Colon (tissue), 2 donors: ENCODE data around the gene CCDC179.

Source experiments
- FAIRE-seq: peaks from 2 replicates; lab custom pipeline; 2012; peaks lifted over from hg19 to GRCh38; lab: Jason Lieb, UNC
- donor health status: control.
- donor health status: control.

The CCDC179 gene

GRCh38 chr11:22860241-22860640 lies at the start of gene CCDC179:
TSS of gene CCDC179 (minus strand) at chr11:22860474. CDS start at chr11:22860421, 53 bp downstream.
- no peak for FAIRE-seq

GRCh38 chr11:22903782-22904181 lies 43.5 kb upstream of the CCDC179 start:
- FAIRE-seq, result no peak

- no peak for FAIRE-seq
Observed at GRCh38 chr11:22901603-22902002, 41.3 kb upstream of the CCDC179 start.

GRCh38 chr11:22900764-22901486 lies 40.7 kb upstream of the CCDC179 start:
- no peak for FAIRE-seq

- FAIRE-seq, result no peak
Observed at GRCh38 chr11:22898036-22898435, 37.8 kb upstream of the CCDC179 start.

- FAIRE-seq, result no peak
Observed at GRCh38 chr11:22890227-22890626, 30.0 kb upstream of the CCDC179 start.

GRCh38 chr11:22884217-22884616 lies 23.9 kb upstream of the CCDC179 start:
- FAIRE-seq, result no peak

- FAIRE-seq, result no peak
Observed at GRCh38 chr11:22879630-22880029, 19.4 kb upstream of the CCDC179 start.

GRCh38 chr11:22878604-22879003 lies 18.3 kb upstream of the CCDC179 start:
- FAIRE-seq, result no peak

- no peak for FAIRE-seq
Observed at GRCh38 chr11:22878039-22878438, 17.8 kb upstream of the CCDC179 start.

- peak; percentile 69 for FAIRE-seq
Observed at GRCh38 chr11:22875869-22876473, 15.7 kb upstream of the CCDC179 start.

- no peak for FAIRE-seq
Observed at GRCh38 chr11:22869325-22869724, 9.1 kb upstream of the CCDC179 start.

- no peak for FAIRE-seq
Observed at GRCh38 chr11:22859756-22860155, 518 bp downstream of the CCDC179 start.

- FAIRE-seq, result no peak
Observed at GRCh38 chr11:22851477-22851876, 8.8 kb downstream of the CCDC179 start.

- no peak for FAIRE-seq
Observed at GRCh38 chr11:22846726-22847125, 13.5 kb downstream of the CCDC179 start.

- FAIRE-seq, result no peak
Observed at GRCh38 chr11:22832315-22833015, 27.8 kb downstream of the CCDC179 start.

GRCh38 chr11:22830082-22830414 lies 30.2 kb downstream of the CCDC179 start:
- FAIRE-seq, result no peak

GRCh38 chr11:22829231-22830081 lies 30.8 kb downstream of the CCDC179 start, which contains the start of gene SVIP:
TSS of gene SVIP (minus strand) at chr11:22829801. CDS start at chr11:22829748, 53 bp downstream.
- no peak for FAIRE-seq

GRCh38 chr11:22828373-22828772 lies 31.9 kb downstream of the CCDC179 start:
- FAIRE-seq, result no peak

- FAIRE-seq, result no peak
Observed at GRCh38 chr11:22822203-22822602, 38.1 kb downstream of the CCDC179 start.

- no peak for FAIRE-seq
Observed at GRCh38 chr11:22809893-22810292, 50.4 kb downstream of the CCDC179 start.

- FAIRE-seq, result no peak
Observed at GRCh38 chr11:22808571-22809197, 51.6 kb downstream of the CCDC179 start.
